HG02885 (cell line): ENCODE measurements around the gene SLC8A1.

Source experiments
- ATAC-seq: cut with Tn5 transposase; IDR thresholded peaks from one replicate; pipeline ENCODE4 v1.9.1; 2021; ENCODE audit warnings: mild to moderate bottlenecking; ENCODE audit not compliant: unreplicated experiment, poor library complexity

The SLC8A1 gene

GRCh38 chr2:40321822-40322221 lies 130.1 kb downstream of the SLC8A1 start:
- no peak for ATAC-seq

- peak; percentile 83 for ATAC-seq
Measured at GRCh38 chr2:40321016-40321623, 130.8 kb downstream of the SLC8A1 start.

GRCh38 chr2:40318921-40319320 lies 133.0 kb downstream of the SLC8A1 start:
- ATAC-seq, result no peak

GRCh38 chr2:40317761-40318160 lies 134.1 kb downstream of the SLC8A1 start:
- no peak for ATAC-seq

GRCh38 chr2:40317046-40317445 lies 134.8 kb downstream of the SLC8A1 start:
- ATAC-seq, result no peak

GRCh38 chr2:40316620-40317019 lies 135.3 kb downstream of the SLC8A1 start:
- no peak for ATAC-seq

- no peak for ATAC-seq
Measured at GRCh38 chr2:40315683-40316082, 136.2 kb downstream of the SLC8A1 start.

GRCh38 chr2:40311026-40311425 lies 140.9 kb downstream of the SLC8A1 start:
- no peak for ATAC-seq

GRCh38 chr2:40310303-40310702 lies 141.6 kb downstream of the SLC8A1 start:
- no peak for ATAC-seq

- ATAC-seq, result no peak
Measured at GRCh38 chr2:40304340-40304739, 147.6 kb downstream of the SLC8A1 start.

GRCh38 chr2:40303746-40304145 lies 148.1 kb downstream of the SLC8A1 start:
- no peak for ATAC-seq

- no peak for ATAC-seq
Measured at GRCh38 chr2:40302751-40303325, 149.1 kb downstream of the SLC8A1 start.

- no peak for ATAC-seq
Measured at GRCh38 chr2:40300391-40300790, 151.5 kb downstream of the SLC8A1 start.

- ATAC-seq, result no peak
Measured at GRCh38 chr2:40299781-40300180, 152.1 kb downstream of the SLC8A1 start.

- ATAC-seq, result no peak
Measured at GRCh38 chr2:40299173-40299572, 152.7 kb downstream of the SLC8A1 start.

GRCh38 chr2:40298026-40298425 lies 153.9 kb downstream of the SLC8A1 start:
- ATAC-seq, result no peak

- no peak for ATAC-seq
Measured at GRCh38 chr2:40292291-40292690, 159.6 kb downstream of the SLC8A1 start.

GRCh38 chr2:40289771-40290404 lies 162.0 kb downstream of the SLC8A1 start:
- ATAC-seq, result peak; percentile 39

GRCh38 chr2:40287773-40288172 lies 164.1 kb downstream of the SLC8A1 start:
- no peak for ATAC-seq

GRCh38 chr2:40287195-40287594 lies 164.7 kb downstream of the SLC8A1 start:
- no peak for ATAC-seq

- ATAC-seq, result no peak
Measured at GRCh38 chr2:40286721-40287120, 165.2 kb downstream of the SLC8A1 start.

GRCh38 chr2:40285391-40285790 lies 166.5 kb downstream of the SLC8A1 start:
- no peak for ATAC-seq
